ENCODE data around the gene NUDT6.

GRCh38 chr4:122855353-122855890, 67.0 kb downstream of the NUDT6 start:
- TF ChIP-seq CTCF (IDR thresholded peaks at IDR 0.05) (no peak), POLR2A (IDR thresholded peaks at IDR 0.05) (no peak)
